GM12872 (cell line): ENCODE results near the gene FCHSD1.

ENCODE experiments used
- CTCF ChIP-seq: IDR thresholded peaks from 3 replicates; pipeline ENCODE4 v1.5.1; 2011; ENCODE audit warnings: low read depth, mild to moderate bottlenecking, low read length, moderate library complexity; ENCODE audit not compliant: insufficient read depth

Gene FCHSD1

GRCh38 chr5:141649056-141649688 lies 2.0 kb downstream of the FCHSD1 start:
- no peak for TF ChIP-seq CTCF

- TF ChIP-seq CTCF = no peak
These were observed 3.4 kb downstream of the FCHSD1 start for GRCh38 chr5:141647851-141648250.

- no peak for TF ChIP-seq CTCF
These were observed 4.0 kb downstream of the FCHSD1 start for GRCh38 chr5:141647242-141647641.

GRCh38 chr5:141646026-141646425 lies 5.2 kb downstream of the FCHSD1 start:
- no peak for TF ChIP-seq CTCF

- no peak; the same call in 2 of the 3 replicates for TF ChIP-seq CTCF
These were observed 9.5 kb downstream of the FCHSD1 start for GRCh38 chr5:141641634-141642267.

GRCh38 chr5:141640698-141641097 lies 10.5 kb downstream of the FCHSD1 start:
- no peak for TF ChIP-seq CTCF

GRCh38 chr5:141640051-141640415 lies 11.2 kb downstream of the FCHSD1 start:
- TF ChIP-seq CTCF = no peak
